ENCODE measurements around the gene NAGS. TPM values are rescaled to one million over a fixed set of nuclear protein-coding genes. Genes with fewer than 3 reads are reported as not detected.

Gene NAGS
- total and polyA plus RNA-seq, 10 of the 15 experiments (the other 5 are each of a cell fraction or from before 2014, with no cell fraction given) = 0.11 to 1.6 (median 0.64) TPM; not detected in 1

DNA sequence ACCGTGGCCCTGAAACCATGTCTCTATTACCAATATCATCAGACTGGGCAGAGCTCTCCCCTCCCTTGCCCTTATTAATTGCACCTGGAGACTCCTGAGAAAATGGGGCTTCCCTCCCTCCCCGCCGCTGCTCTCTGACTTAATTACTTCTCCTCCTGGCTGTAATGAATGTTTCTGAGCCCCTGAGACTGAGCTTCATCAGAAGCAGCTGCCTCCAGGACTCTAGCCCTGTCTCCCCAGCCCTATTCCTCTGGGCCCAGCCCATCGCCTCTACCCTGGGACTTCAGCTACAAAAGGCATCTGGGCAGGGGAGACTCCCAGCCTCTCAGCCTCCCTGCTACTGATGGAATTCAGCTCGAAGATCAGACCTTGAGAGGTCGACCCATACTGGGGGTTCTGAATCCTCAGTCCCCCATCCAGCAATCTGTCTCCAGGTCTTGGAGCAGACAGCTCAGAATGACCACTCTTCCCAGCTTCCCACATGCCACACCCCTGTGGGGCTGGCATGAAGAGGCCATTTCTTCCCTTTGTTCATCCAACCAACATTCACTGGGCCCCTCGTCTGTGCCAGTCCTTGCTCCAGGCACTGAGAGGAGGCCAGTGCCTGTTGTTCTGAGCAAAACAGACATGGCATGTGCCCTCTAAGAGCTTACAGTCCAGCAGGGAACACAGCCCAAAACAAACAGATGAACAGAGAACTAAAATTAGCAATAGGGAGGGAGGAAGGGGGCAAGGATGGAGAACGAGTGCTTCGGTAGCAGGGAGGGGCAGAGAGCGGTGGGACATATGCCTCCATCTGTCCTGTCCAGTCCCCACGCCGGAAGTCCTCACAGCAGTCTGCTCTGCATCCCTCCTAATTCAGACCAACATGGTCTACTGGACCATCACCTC lies 17.0 kb upstream of the NAGS start (continued):
- TF ChIP-seq SMAD1 (IDR thresholded peaks at IDR 0.05; ENCODE audit: low read depth, partially characterized antibody) = no peak
- TF ChIP-seq IKZF2 (IDR thresholded peaks at IDR 0.05) = no peak
- no peak for TF ChIP-seq BMI1 (IDR thresholded peaks at IDR 0.05; ENCODE audit: borderline replicate concordance)
- no peak for TF ChIP-seq PAX8 (IDR thresholded peaks at IDR 0.05)
- no peak for TF ChIP-seq MEF2A (IDR thresholded peaks at IDR 0.05; ENCODE audit: insufficient read depth, low read depth, low read length)
- TF ChIP-seq, protein P1, sequence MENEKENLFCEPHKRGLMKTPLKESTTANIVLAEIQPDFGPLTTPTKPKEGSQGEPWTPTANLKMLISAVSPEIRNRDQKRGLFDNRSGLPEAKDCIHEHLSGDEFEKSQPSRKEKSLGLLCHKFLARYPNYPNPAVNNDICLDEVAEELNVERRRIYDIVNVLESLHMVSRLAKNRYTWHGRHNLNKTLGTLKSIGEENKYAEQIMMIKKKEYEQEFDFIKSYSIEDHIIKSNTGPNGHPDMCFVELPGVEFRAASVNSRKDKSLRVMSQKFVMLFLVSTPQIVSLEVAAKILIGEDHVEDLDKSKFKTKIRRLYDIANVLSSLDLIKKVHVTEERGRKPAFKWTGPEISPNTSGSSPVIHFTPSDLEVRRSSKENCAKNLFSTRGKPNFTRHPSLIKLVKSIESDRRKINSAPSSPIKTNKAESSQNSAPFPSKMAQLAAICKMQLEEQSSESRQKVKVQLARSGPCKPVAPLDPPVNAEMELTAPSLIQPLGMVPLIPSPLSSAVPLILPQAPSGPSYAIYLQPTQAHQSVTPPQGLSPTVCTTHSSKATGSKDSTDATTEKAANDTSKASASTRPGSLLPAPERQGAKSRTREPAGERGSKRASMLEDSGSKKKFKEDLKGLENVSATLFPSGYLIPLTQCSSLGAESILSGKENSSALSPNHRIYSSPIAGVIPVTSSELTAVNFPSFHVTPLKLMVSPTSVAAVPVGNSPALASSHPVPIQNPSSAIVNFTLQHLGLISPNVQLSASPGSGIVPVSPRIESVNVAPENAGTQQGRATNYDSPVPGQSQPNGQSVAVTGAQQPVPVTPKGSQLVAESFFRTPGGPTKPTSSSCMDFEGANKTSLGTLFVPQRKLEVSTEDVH (IDR thresholded peaks at IDR 0.05; ENCODE audit: low read depth, partially characterized antibody) = no peak
- TF ChIP-seq FOXK2 (IDR thresholded peaks at IDR 0.05) = no peak
- no peak for TF ChIP-seq ZNF274 (IDR thresholded peaks at IDR 0.05; ENCODE audit: insufficient read depth, insufficient read length)
- TF ChIP-seq SUZ12 (IDR thresholded peaks at IDR 0.05; ENCODE audit: unreplicated experiment) = no peak
- no peak for TF ChIP-seq JUNB (IDR thresholded peaks at IDR 0.05)
- TF ChIP-seq, protein P2, sequence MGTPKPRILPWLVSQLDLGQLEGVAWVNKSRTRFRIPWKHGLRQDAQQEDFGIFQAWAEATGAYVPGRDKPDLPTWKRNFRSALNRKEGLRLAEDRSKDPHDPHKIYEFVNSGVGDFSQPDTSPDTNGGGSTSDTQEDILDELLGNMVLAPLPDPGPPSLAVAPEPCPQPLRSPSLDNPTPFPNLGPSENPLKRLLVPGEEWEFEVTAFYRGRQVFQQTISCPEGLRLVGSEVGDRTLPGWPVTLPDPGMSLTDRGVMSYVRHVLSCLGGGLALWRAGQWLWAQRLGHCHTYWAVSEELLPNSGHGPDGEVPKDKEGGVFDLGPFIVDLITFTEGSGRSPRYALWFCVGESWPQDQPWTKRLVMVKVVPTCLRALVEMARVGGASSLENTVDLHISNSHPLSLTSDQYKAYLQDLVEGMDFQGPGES (IDR thresholded peaks at IDR 0.05) = no peak
- TF ChIP-seq, protein P3, sequence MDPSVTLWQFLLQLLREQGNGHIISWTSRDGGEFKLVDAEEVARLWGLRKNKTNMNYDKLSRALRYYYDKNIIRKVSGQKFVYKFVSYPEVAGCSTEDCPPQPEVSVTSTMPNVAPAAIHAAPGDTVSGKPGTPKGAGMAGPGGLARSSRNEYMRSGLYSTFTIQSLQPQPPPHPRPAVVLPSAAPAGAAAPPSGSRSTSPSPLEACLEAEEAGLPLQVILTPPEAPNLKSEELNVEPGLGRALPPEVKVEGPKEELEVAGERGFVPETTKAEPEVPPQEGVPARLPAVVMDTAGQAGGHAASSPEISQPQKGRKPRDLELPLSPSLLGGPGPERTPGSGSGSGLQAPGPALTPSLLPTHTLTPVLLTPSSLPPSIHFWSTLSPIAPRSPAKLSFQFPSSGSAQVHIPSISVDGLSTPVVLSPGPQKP (IDR thresholded peaks at IDR 0.05; ENCODE audit: low read depth, low read length) = no peak
- TF ChIP-seq RELA (IDR thresholded peaks at IDR 0.05; ENCODE audit: borderline replicate concordance, partially characterized antibody) = no peak
- TF ChIP-seq ZSCAN29 (IDR thresholded peaks at IDR 0.05) = no peak
- TF ChIP-seq, protein P4, sequence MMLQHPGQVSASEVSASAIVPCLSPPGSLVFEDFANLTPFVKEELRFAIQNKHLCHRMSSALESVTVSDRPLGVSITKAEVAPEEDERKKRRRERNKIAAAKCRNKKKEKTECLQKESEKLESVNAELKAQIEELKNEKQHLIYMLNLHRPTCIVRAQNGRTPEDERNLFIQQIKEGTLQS (IDR thresholded peaks at IDR 0.05; ENCODE audit: borderline replicate concordance, extremely low read depth, low read depth, low read length) = no peak

All from GM12878 (cell line).